ENCODE results near the gene TFF3.

TFF3 gene, protein sequence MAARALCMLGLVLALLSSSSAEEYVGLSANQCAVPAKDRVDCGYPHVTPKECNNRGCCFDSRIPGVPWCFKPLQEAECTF

DNA sequence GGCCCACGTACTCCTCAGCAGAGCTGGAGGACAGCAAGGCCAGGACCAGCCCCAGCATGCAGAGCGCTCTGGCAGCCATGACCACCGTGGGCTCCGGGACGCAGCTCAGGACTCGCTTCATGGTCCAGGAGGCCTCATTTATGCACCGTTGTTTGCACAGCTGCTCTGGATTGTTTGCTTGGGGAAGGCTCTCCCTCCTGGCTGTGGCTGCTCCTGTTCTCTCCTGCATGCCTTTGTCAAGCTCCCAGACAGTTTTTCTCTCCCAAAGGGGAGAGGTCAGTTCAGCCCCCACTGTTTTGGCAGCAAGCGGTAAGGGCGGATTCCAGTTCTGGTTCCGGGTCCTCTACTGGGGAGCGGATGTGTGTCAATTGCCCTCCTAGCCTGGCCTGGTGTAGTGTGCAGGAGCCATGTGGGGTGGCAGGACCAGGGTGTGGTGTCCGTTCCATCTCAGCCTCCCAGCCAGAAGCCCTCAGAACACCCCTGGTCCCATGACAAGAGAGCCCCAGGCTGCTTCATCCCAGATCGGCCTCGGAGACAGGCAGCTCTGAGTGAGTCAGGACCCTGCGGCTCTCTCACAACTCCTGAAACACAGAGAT lies at the start of gene TFF3:
Gene TFF3 (minus strand): TSS at position 114 of the 596 bp plus-strand sequence. CDS start 35 bp downstream, at position 79.
- no peak for DNase-seq (ENCODE audit: low read depth in 3 of 3)

DNA sequence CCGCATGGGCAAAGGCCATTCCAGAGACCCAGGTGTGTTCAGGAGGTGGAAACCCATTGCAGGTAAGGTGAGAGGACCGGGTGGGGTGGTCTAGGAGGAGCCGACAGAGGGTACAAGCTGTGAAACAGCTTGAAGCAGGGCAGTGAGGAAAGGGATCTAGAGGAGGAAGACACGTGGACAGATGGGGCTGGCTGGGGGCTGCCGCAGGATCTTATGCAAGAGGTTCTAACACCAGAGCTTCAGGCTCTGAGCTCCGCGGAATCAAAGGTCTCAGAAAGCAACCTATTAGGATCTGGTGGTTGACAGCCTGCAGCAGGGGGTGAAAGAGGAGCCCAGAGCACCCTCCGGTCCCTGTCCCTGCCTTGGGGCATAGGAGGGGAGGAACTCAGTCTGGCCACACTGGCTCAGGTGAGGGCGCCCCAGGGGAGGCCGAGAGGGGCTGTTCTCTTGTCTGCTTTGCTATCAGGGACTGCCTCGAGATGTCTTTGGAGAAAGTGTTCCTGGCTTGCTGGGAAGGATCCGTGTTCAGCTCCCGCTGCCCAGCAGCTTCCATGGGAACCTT lies 49.2 kb upstream of the TFF3 start:
- DNase-seq (ENCODE audit: low read depth in 3 of 3): no peak

DNA sequence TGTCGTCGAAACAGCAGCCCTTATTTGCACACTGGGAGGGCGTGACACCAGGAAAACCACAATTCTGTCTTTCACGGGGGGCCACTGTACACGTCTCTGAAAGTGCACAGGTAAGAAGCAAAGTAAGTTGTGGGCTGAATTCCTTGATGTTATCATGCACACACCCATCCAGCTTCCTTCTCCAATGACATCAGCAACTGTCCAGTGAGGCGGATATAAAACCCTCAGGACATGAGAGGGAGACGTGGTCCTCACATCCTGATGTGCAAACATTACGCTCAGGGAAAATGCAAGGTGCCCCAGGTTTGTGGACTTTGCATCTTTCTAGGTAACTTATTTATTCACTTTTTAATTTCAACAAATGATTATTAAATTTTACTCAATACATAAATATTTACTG lies 48.1 kb upstream of the TFF3 start:
- DNase-seq (ENCODE audit: low read depth in 3 of 3): no peak

DNA sequence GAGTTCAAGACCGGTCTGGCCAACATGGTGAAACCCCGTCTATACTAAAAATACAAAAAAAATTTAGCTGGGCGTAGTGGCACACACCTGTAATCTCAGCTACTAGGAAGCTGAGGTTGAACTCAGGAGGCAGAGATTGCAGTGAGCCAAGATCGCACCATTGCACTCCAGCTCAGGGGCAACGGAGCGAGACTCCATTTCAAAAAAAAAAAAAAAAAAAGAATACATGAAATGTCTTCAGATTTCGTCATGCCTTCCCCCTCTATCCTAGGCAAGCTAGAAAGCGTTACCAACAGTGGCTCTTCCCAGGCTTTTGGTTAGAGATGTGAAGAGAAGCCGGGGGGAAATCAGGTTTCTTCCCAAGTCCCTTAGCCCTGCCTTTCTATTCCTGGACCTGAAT lies 47.5 kb upstream of the TFF3 start:
- DNase-seq (ENCODE audit: low read depth in 3 of 3): no peak

DNA sequence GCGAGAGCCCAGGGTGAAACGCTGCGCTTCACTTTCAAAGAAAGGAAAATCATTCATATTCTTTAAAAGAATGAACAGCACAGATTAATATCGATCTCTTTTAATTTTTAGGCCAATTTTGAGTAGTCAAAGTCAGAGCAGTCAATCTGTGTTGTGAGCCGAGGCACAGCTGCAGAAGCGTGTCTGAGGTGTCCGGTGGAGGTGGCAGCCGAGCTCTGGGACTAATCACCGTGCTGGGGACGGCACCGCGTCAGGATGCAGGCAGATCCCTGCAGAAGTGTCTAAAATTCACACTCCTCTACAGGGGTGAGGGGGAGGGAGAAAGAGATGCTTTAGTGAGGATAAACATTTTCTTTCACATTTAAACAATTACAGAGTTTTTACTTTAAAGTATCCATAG lies 47.0 kb upstream of the TFF3 start:
- DNase-seq (ENCODE audit: low read depth in 3 of 3): no peak

DNA sequence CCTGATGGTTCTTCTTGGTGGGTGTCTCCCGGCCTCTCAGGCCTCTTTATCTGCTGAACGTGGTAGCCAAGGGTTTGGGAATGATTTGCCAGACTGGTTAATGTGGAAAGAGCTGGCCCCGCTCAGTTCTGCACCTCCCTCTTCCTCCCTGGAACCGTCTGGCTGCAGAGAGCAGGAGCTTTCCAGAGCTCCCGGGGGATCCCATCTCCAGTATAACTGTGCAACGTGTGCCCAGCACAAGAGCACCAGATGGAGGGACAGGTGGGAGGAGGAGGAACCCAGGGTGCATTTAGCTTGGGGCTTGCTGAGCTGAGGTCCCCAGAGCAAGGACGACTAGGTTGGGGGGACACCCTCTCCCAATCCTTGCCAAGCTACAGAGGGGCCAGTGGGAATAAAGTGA lies 46.1 kb upstream of the TFF3 start:
- no peak for DNase-seq (ENCODE audit: low read depth in 3 of 3)

DNA sequence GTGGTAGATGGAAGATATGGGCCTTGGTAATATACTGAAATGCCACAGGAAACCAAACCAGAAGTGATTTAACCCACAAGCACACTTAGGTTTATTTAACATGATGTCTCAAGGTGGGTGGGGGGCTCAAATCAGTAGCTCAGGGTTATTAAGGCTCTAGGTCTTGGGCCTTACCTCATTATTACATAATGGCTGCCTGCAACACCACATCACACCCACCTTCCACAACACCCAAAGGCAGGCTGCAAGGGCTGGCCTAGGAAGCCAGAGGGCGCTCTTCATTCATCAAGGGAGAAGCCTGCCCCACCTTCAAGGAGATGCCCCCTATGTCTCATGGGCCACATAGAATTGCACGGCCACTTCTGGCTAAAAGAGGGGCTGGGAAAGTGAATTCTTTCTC lies 45.1 kb upstream of the TFF3 start:
- no peak for DNase-seq (ENCODE audit: low read depth in 3 of 3)

DNA sequence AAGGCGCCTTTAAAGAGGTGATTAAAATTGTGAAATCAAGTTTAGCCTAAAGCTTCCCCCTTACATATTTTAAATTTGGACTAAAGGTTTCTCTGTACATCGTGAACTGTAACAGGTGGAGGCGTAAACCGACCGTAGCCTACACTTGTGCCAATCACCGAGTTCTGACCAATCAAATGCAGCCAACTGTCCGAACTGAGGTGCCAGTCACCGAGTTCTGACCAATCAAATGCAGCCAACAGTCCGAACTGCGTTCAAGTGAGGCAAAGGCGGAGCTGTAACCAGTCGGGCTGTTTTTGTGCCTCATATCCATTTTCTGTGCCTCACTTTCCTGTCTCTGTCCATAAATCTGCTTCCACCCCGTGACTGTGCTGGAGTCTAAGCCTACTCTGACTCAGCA lies 43.7 kb upstream of the TFF3 start:
- DNase-seq (ENCODE audit: low read depth in 3 of 3): no peak

DNA sequence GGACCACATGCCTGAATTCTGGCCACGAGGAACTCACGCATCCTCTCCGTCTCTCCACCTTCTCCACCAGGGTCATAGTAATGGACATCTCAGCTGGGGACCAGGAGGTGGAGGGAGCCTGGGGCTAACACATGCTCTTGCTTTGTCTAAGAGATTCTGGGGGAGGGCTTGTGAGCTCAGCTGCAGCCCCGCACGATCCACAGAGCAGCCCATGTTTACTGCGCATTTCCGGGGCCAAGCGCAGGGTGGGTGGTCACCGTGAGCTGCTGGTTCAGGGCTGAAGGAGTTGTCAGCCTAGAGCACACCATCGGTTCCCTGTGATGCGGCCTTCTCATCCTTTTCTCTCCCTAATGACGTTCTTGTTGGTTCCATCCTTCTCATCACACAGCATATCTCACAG lies 43.1 kb upstream of the TFF3 start:
- DNase-seq (ENCODE audit: low read depth in 3 of 3): no peak

DNA sequence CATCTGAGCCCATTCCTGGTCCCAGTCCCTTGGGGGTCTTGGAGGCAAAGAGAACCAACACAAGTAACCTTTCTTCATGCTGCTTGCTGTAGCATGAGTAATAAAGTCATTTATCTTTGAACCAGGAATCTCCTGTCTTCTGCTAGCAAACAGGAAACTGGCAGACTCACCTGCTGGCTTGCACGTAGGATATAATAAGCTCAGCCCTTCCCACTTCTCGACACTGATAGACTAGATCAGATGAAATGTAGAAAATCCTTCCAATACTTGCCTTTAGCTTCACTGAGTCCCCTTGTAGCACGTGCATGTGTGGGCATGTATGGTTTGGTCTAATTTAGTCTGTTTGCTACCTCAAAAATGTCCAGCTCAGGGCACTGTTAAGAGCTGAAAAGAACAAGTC lies 42.1 kb upstream of the TFF3 start:
- no peak for DNase-seq (ENCODE audit: low read depth in 3 of 3)

DNA sequence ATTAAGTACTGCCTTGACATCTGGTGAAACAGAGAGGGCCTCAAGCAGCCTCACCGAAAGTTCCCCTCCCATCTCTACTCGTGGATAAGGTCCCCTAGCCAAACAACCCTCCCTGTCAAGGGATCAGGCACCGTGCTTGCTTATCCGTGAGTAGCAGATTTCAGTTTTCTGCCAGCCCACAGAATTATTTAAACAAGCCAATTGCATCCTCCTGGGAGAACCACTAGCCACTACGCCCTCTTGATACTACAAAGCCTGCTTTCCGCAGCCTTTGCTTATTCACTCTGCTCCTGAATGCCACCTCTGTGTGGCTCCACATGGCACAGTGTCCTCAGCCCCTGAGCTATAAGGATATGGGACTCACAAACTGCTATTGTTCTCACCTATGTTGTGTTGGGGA lies 41.4 kb upstream of the TFF3 start:
- no peak for DNase-seq (ENCODE audit: low read depth in 3 of 3)

DNA sequence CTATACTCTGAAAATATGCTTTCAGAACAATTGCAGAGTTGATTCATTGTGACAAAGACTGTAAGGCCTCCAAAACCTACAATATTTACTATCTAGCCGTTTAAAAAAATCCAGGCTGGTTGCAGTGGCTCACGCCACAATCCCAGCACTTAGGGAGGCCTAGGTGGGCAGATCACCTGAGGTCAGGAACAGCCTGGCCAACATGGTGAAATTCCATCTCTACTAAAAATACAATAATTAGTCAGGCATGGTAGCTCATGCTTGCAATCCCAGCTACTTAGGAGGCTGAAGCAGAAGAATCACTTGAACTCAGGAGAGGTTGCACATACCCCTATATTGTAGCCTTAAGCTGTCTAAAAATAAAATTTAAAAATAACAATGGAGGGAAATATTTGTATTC lies 40.8 kb upstream of the TFF3 start:
- DNase-seq (ENCODE audit: low read depth in 3 of 3): no peak

DNA sequence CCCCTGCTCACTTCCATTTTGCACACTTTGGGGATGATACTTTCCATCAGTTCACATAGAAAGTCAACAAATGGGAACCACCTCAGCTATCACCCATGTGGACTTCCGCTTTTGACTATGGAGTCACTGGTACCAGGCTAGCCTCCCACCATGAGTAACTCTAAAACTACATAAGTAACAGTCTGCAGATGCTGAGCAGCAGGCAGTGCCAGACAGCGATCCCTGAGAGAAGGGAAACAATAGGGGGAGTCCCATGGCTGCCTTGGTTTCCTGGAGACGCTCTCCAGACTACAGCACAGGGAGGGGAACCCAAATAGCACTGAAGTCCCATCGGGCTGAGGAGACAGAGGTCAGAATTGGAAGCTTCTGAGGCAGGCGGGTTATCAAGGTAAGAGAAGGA lies 38.4 kb upstream of the TFF3 start:
- no peak for DNase-seq (ENCODE audit: low read depth in 3 of 3)

DNA sequence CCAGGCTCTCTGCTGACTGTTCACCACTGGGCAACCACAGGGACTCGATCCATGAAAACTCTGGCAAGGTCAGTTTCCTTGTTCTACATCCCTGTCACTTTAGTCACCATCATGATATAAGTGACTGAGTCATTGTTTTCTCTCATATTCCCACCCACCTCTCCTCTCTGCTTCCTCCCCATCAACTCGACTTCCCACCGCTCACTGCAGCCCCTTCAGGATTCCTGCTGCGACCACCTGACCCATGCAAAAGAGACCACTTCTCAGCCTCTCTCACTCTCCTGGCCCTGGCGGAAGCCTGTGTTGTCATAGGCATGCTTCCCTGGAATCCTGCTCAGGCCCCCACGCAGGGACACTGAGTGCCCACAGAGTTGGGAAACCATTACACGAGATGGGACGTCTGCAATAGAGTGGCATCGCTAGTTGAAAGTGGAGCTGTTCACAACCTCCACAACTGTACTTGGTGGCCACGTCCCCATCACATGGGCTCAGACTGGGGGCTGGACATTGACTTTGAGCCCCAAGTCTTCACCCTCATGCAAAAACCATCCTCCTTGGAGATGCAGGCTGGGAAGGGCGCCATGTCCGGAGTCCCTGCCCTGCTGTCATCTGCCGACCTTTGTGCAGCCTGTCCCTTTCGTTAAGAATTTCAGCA lies 37.4 kb upstream of the TFF3 start:
- no peak for DNase-seq (ENCODE audit: low read depth in 3 of 3)

DNA sequence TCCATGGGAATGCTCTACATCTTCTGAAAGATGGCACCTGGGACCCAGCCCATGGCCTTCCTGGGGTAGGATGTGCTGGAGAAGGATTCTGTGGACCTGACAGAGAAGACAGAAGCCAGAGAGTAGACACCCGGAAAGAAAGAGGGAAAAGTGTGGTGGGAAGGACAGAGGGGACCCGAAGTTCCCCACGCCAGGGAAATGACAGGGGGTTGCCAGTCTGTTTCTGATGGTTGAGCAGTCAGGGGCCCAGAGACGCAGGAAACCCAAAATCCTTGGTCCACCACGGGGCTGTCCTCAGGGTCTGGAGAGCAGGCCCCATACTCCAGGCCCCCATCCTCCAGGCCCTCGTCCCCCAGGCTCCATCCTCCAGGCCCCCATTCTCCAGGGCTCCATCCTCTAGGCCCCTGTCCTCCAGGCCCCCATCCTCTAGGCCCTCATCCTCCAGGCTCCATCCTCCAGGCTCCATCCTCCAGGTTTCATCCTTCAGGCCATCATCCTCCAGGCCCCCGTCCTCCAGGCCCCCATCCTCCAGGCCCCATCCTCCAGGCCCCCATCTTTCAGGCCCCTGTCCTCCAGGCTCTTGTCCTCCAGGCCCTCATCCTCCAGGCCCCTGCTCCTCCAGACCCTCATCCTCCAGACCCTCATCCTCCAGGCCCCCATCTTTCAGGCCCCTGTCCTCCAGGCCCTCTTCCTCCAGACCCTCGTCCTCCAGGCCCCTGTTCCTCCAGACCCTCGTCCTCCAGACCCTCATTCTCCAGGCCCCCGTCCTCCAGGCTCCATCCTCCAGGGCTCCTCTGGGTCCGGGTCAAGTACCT lies 36.6 kb upstream of the TFF3 start:
- no peak for DNase-seq (ENCODE audit: low read depth in 3 of 3)

DNA sequence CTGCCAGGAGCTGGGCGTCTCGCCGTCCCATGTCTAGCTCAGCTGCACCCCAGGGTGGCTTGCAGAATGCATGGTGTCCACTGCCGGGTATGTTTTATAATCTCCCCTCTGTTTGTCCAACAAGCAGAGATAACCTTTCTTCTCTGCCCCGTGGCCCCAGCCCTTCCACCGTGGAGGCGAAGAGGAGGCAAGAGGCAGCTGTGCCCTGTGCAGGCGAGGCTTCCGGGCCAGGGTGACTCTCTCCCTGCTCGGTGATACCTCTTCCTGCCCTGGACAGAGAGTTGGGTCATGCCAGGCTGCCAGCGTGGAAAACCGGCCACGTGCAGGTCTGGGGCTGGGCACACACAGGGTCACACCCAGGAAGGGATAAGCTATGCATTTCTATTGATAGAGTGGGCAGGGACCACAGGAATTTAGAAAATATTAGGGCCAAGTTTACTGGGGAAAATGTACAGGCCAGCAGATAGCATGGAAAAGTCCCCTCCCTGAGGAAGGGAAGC lies 35.8 kb upstream of the TFF3 start, which contains the start of gene TFF2:
Gene TFF2 (minus strand): TSS at position 68 of the 500 bp plus-strand sequence. CDS start 37 bp downstream, at position 31.
- DNase-seq (ENCODE audit: low read depth in 3 of 3): no peak

DNA sequence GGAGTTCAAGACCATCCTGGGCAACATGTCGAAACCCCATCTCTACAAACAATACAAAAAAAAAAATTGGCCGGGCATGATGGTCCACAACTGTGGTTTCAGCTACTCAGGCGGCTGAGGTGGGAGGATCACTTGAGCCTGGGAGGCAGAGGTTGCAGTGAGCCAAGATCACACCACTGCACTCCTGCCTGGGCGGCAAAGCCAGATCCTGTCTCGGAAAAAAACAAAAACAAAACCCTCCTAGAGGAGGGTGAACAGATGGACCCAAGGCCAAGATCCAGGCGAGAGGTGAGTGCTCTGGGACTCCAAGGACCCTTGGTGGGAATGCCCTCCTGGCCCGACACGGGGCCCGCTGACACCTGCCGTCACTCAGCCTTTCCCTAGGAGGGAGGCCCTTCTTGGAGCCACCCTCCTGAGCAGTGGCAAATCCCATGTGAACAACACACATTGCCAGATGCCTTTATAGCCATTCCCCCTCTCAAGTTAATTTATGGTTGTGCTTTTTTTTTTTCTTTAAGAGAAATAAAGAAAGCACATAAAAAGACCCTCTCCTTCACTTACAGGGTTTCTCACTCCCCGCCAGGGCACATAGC lies 35.2 kb upstream of the TFF3 start:
- DNase-seq (ENCODE audit: low read depth in 3 of 3): no peak

DNA sequence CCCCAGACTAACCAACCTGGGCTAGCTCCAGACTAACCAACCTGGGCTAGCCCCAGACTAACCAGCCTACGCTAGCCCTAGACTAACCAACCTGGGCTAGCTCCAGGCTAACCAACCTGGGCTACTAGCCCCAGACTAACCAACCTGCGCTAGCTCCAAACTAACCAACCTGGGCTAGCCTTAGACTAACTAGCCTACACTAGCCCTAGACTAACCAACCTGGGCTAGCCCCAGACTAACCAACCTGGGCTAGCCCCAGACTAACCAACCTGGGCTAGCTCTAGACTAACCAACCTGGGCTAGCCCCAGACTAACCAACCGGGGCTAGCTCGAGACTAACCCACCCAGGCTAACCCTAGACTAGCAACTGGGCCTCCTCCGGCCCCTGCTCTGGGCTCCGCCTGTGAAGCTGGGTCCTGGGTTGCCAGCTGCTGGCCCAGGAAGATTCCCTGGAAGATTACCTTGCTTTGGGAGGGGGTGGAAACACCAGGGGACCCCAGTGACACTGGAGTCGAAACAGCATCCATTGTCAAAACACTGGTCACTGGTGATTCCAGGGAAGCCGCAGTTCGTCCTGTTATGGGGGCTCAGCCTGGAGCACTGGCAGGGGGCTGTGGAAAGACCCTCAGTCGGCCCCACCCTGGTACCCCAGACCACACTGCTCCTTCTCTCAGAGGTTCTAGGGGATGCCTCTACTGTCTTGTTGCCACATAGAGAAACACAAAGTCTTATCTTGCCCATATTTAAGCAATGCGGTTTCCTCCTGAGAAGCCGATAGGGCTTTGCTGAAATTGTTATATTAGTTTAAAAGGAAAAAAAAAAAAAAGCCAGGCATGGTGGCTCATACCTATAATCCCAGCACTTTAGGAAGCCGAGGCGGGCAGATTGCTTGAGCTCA lies 34.5 kb upstream of the TFF3 start:
- DNase-seq (ENCODE audit: low read depth in 3 of 3): no peak

DNA sequence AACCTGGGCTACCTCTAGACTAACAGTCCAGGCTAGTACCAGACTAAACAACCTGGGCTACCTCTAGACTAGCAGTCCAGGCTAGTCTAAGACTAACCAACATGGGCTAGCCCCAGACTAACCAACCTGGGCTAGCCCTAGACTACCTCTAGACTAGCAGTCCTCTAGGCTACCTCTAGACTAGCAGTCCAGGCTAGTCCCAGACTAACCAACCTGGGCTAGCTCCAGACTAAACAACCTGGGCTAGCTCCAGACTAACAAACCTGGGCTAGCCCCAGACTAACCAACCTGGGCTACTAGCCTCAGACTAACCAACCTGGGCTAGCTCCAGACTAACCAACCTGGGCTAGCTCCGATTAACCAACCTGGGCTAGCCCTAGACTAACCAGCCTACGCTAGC lies 33.6 kb upstream of the TFF3 start:
- no peak for DNase-seq (ENCODE audit: low read depth in 3 of 3)

DNA sequence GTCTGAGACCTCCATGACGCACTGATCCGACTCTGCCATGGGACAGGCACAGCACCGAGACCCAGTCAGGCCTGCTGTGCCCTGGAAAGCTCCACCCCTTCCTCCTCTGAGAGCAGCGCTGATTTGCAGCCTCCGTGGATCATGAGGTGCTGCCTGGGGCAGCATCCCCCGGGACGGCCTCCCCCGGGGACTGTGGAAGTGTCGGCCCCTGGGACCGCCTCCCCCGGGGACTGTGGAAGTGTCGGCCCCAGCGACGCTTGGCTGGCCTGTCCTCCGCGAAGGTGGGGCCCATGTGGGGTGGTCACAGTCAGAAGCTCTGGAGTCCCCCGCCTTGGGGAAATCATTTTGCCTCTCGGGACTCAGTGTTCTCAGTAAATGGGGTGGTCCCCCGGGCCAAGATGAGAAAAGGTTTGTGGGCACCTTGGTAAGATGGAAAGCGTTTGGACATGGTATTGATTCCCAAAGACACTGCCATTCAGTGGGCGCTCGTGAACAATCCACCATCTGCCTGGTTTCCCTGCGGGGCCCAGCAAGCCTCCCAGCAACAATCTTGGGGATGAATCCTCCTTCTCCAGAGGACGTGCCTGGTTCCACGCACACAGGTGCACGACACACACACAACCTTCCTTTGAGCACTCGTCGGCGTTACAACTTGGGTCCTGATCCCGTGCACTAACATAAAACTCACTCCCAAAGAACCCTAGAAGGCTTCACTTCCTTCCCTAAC lies 32.6 kb upstream of the TFF3 start:
- DNase-seq (ENCODE audit: low read depth in 3 of 3): no peak

Measured in stimulated activated CD4-positive, alpha-beta T cell treated with anti-CD3 and anti-CD28 coated beads, TNF-alpha, amount 100 ng/mL, for 48 hours (primary cell).